GM20000 (cell line): ENCODE data around the gene AOPEP.

Experiments used
- DNase-seq: peaks from one replicate; pipeline ENCODE4 v3.0.0; 2012; ENCODE audit warnings: low spot score
- CTCF ChIP-seq: IDR thresholded peaks from 2 replicates; pipeline ENCODE4 v1.5.1; 2012; ENCODE audit warnings: mild to moderate bottlenecking, control low read depth; ENCODE audit errors: extremely low read depth, missing control alignments

AOPEP gene

DNA sequence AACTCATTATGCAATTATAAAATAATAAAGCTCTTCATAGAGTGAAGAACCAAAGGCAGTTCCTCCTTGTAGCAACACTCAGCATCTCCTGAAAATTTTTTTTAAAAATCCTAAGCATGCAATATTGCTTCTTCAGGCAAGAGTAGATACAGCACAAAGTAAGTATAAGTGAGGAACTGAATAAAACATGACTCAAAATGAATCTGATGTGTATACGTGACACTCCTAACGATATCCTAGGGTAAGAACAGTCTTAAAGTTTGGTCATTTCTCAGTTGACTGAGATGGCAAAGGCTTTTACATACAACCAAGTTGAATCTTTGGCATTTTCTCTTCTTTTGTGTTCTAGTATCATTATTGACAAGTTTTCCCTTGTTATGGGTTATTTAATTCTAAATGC lies 41.1 kb upstream of the AOPEP start:
- DNase-seq, result no peak
- TF ChIP-seq CTCF, result no peak

DNA sequence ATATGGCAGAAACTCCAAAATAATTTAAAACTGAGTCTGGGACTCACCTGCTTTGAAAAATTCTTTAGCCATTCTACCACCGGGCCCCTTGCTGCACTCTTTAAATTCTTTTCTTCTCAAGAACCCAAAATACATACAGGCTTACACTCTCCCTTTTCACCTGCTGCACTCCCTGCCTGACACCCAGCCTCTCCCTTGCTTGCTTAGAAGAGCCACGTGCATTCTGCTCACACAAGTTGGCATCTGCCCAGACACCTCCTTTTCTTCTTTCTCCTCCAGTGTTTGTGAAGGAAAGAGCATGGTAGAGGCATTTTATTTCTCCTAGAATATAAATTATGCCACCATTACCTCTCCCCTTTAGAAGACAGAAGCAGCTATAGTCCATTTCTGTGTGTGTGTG lies 39.0 kb upstream of the AOPEP start:
- no peak for DNase-seq
- TF ChIP-seq CTCF, result no peak

DNA sequence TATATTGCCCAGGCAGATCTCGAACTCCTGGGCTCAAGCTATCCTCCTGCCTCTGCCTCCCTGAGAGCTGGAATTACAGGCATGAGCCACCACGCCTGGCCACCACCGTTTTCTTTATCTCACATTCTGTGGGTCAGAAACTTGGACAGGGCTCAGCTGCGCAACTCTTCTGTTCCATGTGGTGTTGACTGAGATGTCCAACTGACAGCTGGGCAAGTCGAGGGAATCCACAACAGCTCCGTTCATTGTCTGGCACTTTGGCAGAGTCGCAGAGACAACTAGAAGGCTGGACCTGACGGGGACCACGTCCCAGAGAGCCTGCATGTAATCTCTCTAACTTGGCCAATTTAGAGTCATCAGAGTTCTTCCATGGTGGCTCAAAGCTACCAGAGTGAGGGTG lies 36.2 kb upstream of the AOPEP start:
- no peak for TF ChIP-seq CTCF
- DNase-seq, result no peak

- no peak for DNase-seq
- no peak for TF ChIP-seq CTCF
These were observed 33.9 kb upstream of the AOPEP start for GRCh38 chr9:94692601-94693000.

- DNase-seq, result no peak
- TF ChIP-seq CTCF, result no peak
These were observed 32.9 kb upstream of the AOPEP start for GRCh38 chr9:94693485-94694204.

DNA sequence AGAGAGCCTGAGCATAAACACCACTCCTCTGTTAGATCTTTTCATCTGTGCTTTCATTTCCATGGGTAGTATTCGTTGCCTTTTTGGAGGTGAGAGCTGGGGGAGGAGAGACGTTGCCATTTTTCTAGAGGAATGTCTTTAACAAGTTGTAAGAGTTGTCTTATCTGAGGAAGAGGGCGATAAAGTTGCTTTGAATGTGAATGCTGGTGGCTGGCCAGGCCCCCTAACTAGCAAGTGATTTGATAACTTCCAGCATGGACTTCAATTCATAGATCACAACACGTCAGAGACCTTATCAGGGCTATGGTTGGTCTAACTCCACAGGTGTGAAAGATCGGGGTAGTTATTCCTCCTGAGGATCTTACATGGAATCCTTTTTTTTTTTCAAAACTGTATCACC lies 30.0 kb upstream of the AOPEP start:
- no peak for DNase-seq
- TF ChIP-seq CTCF, result no peak

DNA sequence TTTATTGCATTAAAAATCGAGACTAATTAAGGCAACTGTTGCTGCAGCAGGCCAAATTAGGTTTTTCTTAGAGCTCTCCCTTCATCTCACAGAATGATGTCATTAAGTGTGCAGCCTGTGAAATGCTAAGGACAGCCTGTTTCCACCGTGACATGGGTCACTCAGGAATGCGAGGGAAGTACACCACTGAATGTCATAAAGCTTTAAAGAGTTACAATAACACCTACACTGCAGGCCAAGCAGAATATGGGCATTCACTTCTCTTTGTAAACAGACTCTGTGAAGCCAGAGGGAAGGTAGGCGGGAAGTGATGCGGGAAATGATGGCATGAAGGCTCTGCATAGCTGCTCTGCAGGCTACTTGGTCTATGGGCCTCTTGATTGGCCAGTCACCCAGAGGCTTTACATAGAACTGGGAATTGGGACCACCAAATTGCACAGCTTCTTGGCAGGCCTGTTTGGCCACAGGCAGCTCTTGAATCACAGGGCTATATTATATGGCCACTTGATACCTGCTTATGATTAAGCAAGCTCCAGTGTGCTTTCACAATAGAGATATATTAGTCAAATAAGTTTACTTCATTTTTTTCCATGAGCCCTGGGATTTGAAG lies 28.4 kb upstream of the AOPEP start:
- TF ChIP-seq CTCF, result no peak
- no peak for DNase-seq
